SK-N-SH (cell line): ENCODE measurements around the gene ZNF415. TPM values are rescaled to one million over a fixed set of nuclear protein-coding genes. Genes with fewer than 3 reads are reported as not detected.

Source experiments
- CTCF ChIA-PET: fragments of 300-600, 350-600 bp; formaldehyde crosslinking; extraction: SDS; loops from one replicate; lab custom pipeline; 2021; lab: Yijun Ruan, JAX
- POLR2A ChIA-PET: fragments of 350-600 bp; sonication (Branson Sonifier 250); formaldehyde crosslinking; extraction: SDS; loops from one replicate; lab custom pipeline; 2020; ENCODE audit warnings: antibody characterized with exemption, inconsistent platforms; lab: Yijun Ruan, JAX
- DNase-seq: peaks from one replicate; pipeline ENCODE4 v3.0.0; 2012
- H2AFZ ChIP-seq: fragments of 200-600 bp; sonication (generic); 2 replicates; pipeline ENCODE4 v1.8.1; 2016; ENCODE audit warnings: antibody characterized with exemption, mild to moderate bottlenecking, low read depth
- H3F3A ChIP-seq: fragments of 200-600 bp; sonication (generic); replicated peaks from 2 replicates; pipeline ENCODE3; 2016; ENCODE audit warnings: antibody characterized with exemption, mild to moderate bottlenecking; ENCODE audit not compliant: insufficient read depth
- H3K27ac ChIP-seq, 2 experiments: fragments of 200-500 bp in 1 of 2; fragments of 200-600 bp in 1 of 2; sonication (Bioruptor generic) in 1 of 2; sonication (generic), shearing (Covaris generic) in 1 of 2; 2 replicates each; pipeline versions ENCODE4 v1.5.1 to v1.6.1; 2014 to 2016; ENCODE audit warnings: low read depth in 2 of 2, inconsistent platforms in 1 of 2, low read length in 1 of 2, mild to moderate bottlenecking in 1 of 2, mixed read lengths in 1 of 2
- H3K27me3 ChIP-seq: fragments of 200-600 bp; sonication (generic), shearing (Covaris generic); 2 replicates; pipeline ENCODE4 v1.6.1; 2016; ENCODE audit warnings: mixed run types; ENCODE audit not compliant: insufficient read depth
- H3K36me3 ChIP-seq, 2 experiments: fragments of 200-500 bp in 1 of 2; fragments of 200-600 bp in 1 of 2; sonication (Bioruptor generic) in 1 of 2; sonication (generic) in 1 of 2; replicated peaks in 1 of 2; 2 replicates each; pipeline versions ENCODE3 to v1.5.1; 2014 to 2016; ENCODE audit warnings: low read length in 1 of 2, mild to moderate bottlenecking in 1 of 2; ENCODE audit not compliant: insufficient read depth in 2 of 2, control insufficient read depth in 1 of 2
- H3K4me1 ChIP-seq, 2 experiments: fragments of 200-500 bp in 1 of 2; fragments of 200-600 bp in 1 of 2; sonication (Bioruptor generic) in 1 of 2; sonication (generic), shearing (Covaris generic) in 1 of 2; 2 replicates each; pipeline versions ENCODE4 v1.5.1 to v1.6.1; 2014 to 2016; ENCODE audit warnings: low read depth in 1 of 2, low read length in 1 of 2, mixed run types in 1 of 2; ENCODE audit not compliant: insufficient read depth in 2 of 2, control insufficient read depth in 1 of 2
- H3K4me2 ChIP-seq: fragments of 200-600 bp; sonication (generic), shearing (Covaris generic); 2 replicates; pipeline ENCODE4 v1.6.1; 2017; ENCODE audit warnings: mixed run types
- H3K4me3 ChIP-seq, 2 experiments: fragments of 200-500 bp in 1 of 2; fragments of 200-600 bp in 1 of 2; sonication (Bioruptor generic) in 1 of 2; sonication (generic), shearing (Covaris generic) in 1 of 2; 2 replicates each; pipeline versions ENCODE4 v1.5.1 to v1.8.1; 2014 to 2016; ENCODE audit warnings: low read depth in 2 of 2, inconsistent platforms in 1 of 2, low read length in 1 of 2, mild to moderate bottlenecking in 1 of 2, mixed read lengths in 1 of 2, moderate library complexity in 1 of 2
- H3K79me2 ChIP-seq: fragments of 200-600 bp; sonication (generic); 2 replicates; pipeline ENCODE4 v1.8.1; 2017; ENCODE audit warnings: mild to moderate bottlenecking; ENCODE audit not compliant: insufficient read depth
- H3K9ac ChIP-seq: fragments of 200-600 bp; sonication (generic); 2 replicates; pipeline ENCODE4 v1.6.1; 2017; ENCODE audit warnings: mixed run types
- H3K9me2 ChIP-seq: fragments of 200-600 bp; sonication (generic); 2 replicates; pipeline ENCODE4 v1.6.1; 2017; ENCODE audit warnings: mixed run types
- H3K9me3 ChIP-seq: fragments of 200-600 bp; sonication (generic); 2 replicates; pipeline ENCODE4 v1.6.1; 2017; ENCODE audit warnings: mixed run types, mild to moderate bottlenecking, moderate library complexity
- H4K20me1 ChIP-seq: fragments of 200-600 bp; sonication (generic); 2 replicates; pipeline ENCODE4 v1.6.1; 2017; ENCODE audit warnings: mild to moderate bottlenecking, mixed run types; ENCODE audit not compliant: insufficient read depth
- CHD2 ChIP-seq: fragments of 150-350 bp; IDR thresholded peaks from 2 replicates; pipeline ENCODE4 v1.6.1; 2018; ENCODE audit warnings: low read length; ENCODE audit not compliant: partially characterized antibody
- CTCF ChIP-seq: fragments of 200-600 bp; sonication (generic); IDR thresholded peaks from 2 replicates; pipeline ENCODE4 v1.6.1; 2017; ENCODE audit warnings: antibody characterized with exemption, mild to moderate bottlenecking, moderate library complexity
- GATA2 ChIP-seq: sonication (generic); formaldehyde crosslinking; IDR thresholded peaks from 2 replicates; pipeline ENCODE4 v1.5.0; 2020; ENCODE audit warnings: mild to moderate bottlenecking, missing genetic modification reagents
- IRF3 ChIP-seq: fragments of 150-350 bp; IDR thresholded peaks from 2 replicates; pipeline ENCODE4 v1.6.1; 2016; ENCODE audit warnings: mild to moderate bottlenecking, low read depth, low read length
- MAX ChIP-seq: IDR thresholded peaks from 2 replicates; pipeline ENCODE4 v1.4.0; 2012; ENCODE audit warnings: low read depth
- MEF2A ChIP-seq: IDR thresholded peaks from 2 replicates; pipeline ENCODE4 v1.4.0; 2012; ENCODE audit warnings: low read depth, borderline replicate concordance
- MXI1 ChIP-seq: IDR thresholded peaks from 2 replicates; pipeline ENCODE4 v1.6.1; 2012; ENCODE audit warnings: mild to moderate bottlenecking, low read depth, low read length, improper control_type of control experiment
- NRF1 ChIP-seq: IDR thresholded peaks from 2 replicates; pipeline ENCODE4 v1.6.1; 2012; ENCODE audit warnings: low read depth, mild to moderate bottlenecking, low read length
- PBX3 ChIP-seq: IDR thresholded peaks from 2 replicates; pipeline ENCODE4; 2012
- POLR2AphosphoS5 ChIP-seq: IDR thresholded peaks from 2 replicates; pipeline ENCODE4 v1.6.1; 2012; ENCODE audit warnings: low read depth, low read length
- RCOR1 ChIP-seq: fragments of 150-350 bp; IDR thresholded peaks from 2 replicates; pipeline ENCODE4 v1.6.1; 2017; ENCODE audit warnings: antibody characterized with exemption, low read length
- RFX5 ChIP-seq: IDR thresholded peaks from 2 replicates; pipeline ENCODE4 v1.6.1; 2012; ENCODE audit warnings: mild to moderate bottlenecking, improper control_type of control experiment, low read length
- RXRA ChIP-seq: IDR thresholded peaks from 2 replicates; pipeline ENCODE4 v1.4.0; 2012; ENCODE audit warnings: low read depth, mild to moderate bottlenecking, borderline replicate concordance
- USF1 ChIP-seq: IDR thresholded peaks from 2 replicates; pipeline ENCODE4 v1.4.0; 2012; ENCODE audit warnings: low read depth, borderline replicate concordance
- USF2 ChIP-seq: fragments of 150-350 bp; IDR thresholded peaks from 2 replicates; pipeline ENCODE4 v1.6.1; 2017; ENCODE audit warnings: antibody characterized with exemption, low read length, low read depth, borderline replicate concordance
- WGBS: methylation state at CpG from one replicate; pipeline ENCODE4 v1.1.6; 2017; ENCODE audit warnings: low lambda C conversion rate; 5-methylcytosine and 5-hydroxymethylcytosine counted together
- polyA plus RNA-seq, 3 experiments: library from polyadenylated mRNA; depleted of rRNA; stranded (reverse); fragments of >200 nt; gene quantifications; 2 replicates each; pipeline ENCODE4 v1.2.3, GENCODE V29; 2012

The ZNF415 gene
- polyA plus RNA-seq, 1 of the 3 experiments (the other 2 are of a cell fraction), result 1.6 TPM

GRCh38 chr19:53068199-53068598 is 64.5 kb downstream of the ZNF415 start:
- Histone ChIP-seq H3F3A (no peaks in the 10 kb centered on the region), H3K9me3 (peaks cover 12% of the 10 kb centered on the region; the same call in 1 of the 2 replicates), H3K79me2 (no peaks in the 10 kb centered on the region), H3K4me1 (no peaks in the 10 kb centered on the region), H2AFZ (no peak overlapping the region), H3K4me2 (no peak overlapping the region), H3K27ac (no peak overlapping the region), H3K36me3 (peaks cover 36 to 78% of the 10 kb centered on the region in 2 experiments), H3K4me3 (no peak overlapping the region; a peak in 1 of 4 replicates), H3K9ac (no peak overlapping the region), H3K27me3 (no peaks in the 10 kb centered on the region), H3K9me2 (no peaks in the 10 kb centered on the region), H4K20me1 (no peaks in the 10 kb centered on the region)
- WGBS, result 99% methylated on average over 4 of the region's 4 CpGs
- ChIA-PET POLR2A (no interaction called here), CTCF (no interaction called here)
- TF ChIP-seq IRF3, result no peak
- no peak for TF ChIP-seq PBX3
- no peak for TF ChIP-seq CTCF
- TF ChIP-seq MAX, result no peak
- TF ChIP-seq USF1, result no peak
- no peak for TF ChIP-seq POLR2AphosphoS5
- TF ChIP-seq MXI1, result no peak
- TF ChIP-seq NRF1, result no peak
- no peak for TF ChIP-seq MEF2A
- TF ChIP-seq GATA2 (CRISPR knock-in tag), result no peak
- TF ChIP-seq CHD2, result no peak
- TF ChIP-seq USF2, result no peak
- TF ChIP-seq RXRA, result no peak
- TF ChIP-seq RFX5, result no peak
- TF ChIP-seq RCOR1, result no peak
- no peak for DNase-seq
